ENCODE measurements around the gene FOSL2.

FOSL2 gene

GRCh38 chr2:28452534-28453081 is 60.0 kb downstream of the FOSL2 start:
- Histone ChIP-seq H3K9me3 (ENCODE audit: control insufficient read depth, low read length) (no peaks in the 10 kb centered on the region), H3K4me1 (ENCODE audit: control insufficient read depth, insufficient read depth, low read length, poor library complexity, severe bottlenecking) (peaks cover 11% of the 10 kb centered on the region), H3K27ac (ENCODE audit: low read depth, low read length, severe bottlenecking) (no peak overlapping the region), H3K36me3 (ENCODE audit: control insufficient read depth, insufficient read depth, low read length) (no peaks in the 10 kb centered on the region), H3K4me3 (ENCODE audit: extremely low read depth, insufficient read depth, low read length, poor library complexity, severe bottlenecking) (no peak overlapping the region)
- 42 to 57% methylated on average over 5 to 6 of the region's 7 CpGs for WGBS, 2 experiments (ENCODE audit: insufficient coverage in 2 of 2)

GRCh38 chr2:28453396-28453795 is 60.7 kb downstream of the FOSL2 start:
- Histone ChIP-seq H3K27ac (ENCODE audit: low read depth, low read length, severe bottlenecking) (no peak overlapping the region), H3K36me3 (ENCODE audit: control insufficient read depth, insufficient read depth, low read length) (no peaks in the 10 kb centered on the region), H3K4me1 (ENCODE audit: control insufficient read depth, insufficient read depth, low read length, poor library complexity, severe bottlenecking) (peaks cover 11% of the 10 kb centered on the region), H3K4me3 (ENCODE audit: extremely low read depth, insufficient read depth, low read length, poor library complexity, severe bottlenecking) (no peak overlapping the region), H3K9me3 (ENCODE audit: control insufficient read depth, low read length) (no peaks in the 10 kb centered on the region)
- WGBS, 2 experiments (ENCODE audit: insufficient coverage in 2 of 2): 94 to 100% methylated on average over 6 to 8 of the region's 8 CpGs

GRCh38 chr2:28454016-28454930 is 61.6 kb downstream of the FOSL2 start:
- no peaks in the 10 kb centered on the region for H3K9me3 ChIP-seq (ENCODE audit: control insufficient read depth, low read length)
- WGBS, 2 experiments (ENCODE audit: insufficient coverage in 2 of 2): 91 to 92% methylated on average over 13 to 14 of the region's 14 CpGs
- no peak overlapping the region for H3K27ac ChIP-seq (ENCODE audit: low read depth, low read length, severe bottlenecking)
- H3K36me3 ChIP-seq (ENCODE audit: control insufficient read depth, insufficient read depth, low read length): no peaks in the 10 kb centered on the region
- H3K4me1 ChIP-seq (ENCODE audit: control insufficient read depth, insufficient read depth, low read length, poor library complexity, severe bottlenecking): peaks cover 4% of the 10 kb centered on the region
- H3K4me3 ChIP-seq (ENCODE audit: extremely low read depth, insufficient read depth, low read length, poor library complexity, severe bottlenecking): no peak overlapping the region

- Histone ChIP-seq H3K4me1 (ENCODE audit: control insufficient read depth, insufficient read depth, low read length, poor library complexity, severe bottlenecking) (no peaks in the 10 kb centered on the region), H3K36me3 (ENCODE audit: control insufficient read depth, insufficient read depth, low read length) (no peaks in the 10 kb centered on the region), H3K9me3 (ENCODE audit: control insufficient read depth, low read length) (peaks cover 5% of the 10 kb centered on the region), H3K4me3 (ENCODE audit: extremely low read depth, insufficient read depth, low read length, poor library complexity, severe bottlenecking) (no peak overlapping the region), H3K27ac (ENCODE audit: low read depth, low read length, severe bottlenecking) (no peak overlapping the region)
- 95 to 96% methylated on average over 4 to 8 of the region's 10 CpGs for WGBS, 2 experiments (ENCODE audit: insufficient coverage in 2 of 2)
Measured at GRCh38 chr2:28457237-28457636, 64.6 kb downstream of the FOSL2 start.

GRCh38 chr2:28461056-28461455 is 68.4 kb downstream of the FOSL2 start:
- Histone ChIP-seq H3K27ac (ENCODE audit: low read depth, low read length, severe bottlenecking) (no peak overlapping the region), H3K4me1 (ENCODE audit: control insufficient read depth, insufficient read depth, low read length, poor library complexity, severe bottlenecking) (no peaks in the 10 kb centered on the region), H3K36me3 (ENCODE audit: control insufficient read depth, insufficient read depth, low read length) (no peaks in the 10 kb centered on the region), H3K4me3 (ENCODE audit: extremely low read depth, insufficient read depth, low read length, poor library complexity, severe bottlenecking) (no peak overlapping the region), H3K9me3 (ENCODE audit: control insufficient read depth, low read length) (peaks cover 9% of the 10 kb centered on the region)
- WGBS, 2 experiments (ENCODE audit: insufficient coverage in 2 of 2): 69 to 85% methylated on average over 2 of the region's 2 CpGs

- Histone ChIP-seq H3K27ac (ENCODE audit: low read depth, low read length, severe bottlenecking) (no peak overlapping the region), H3K36me3 (ENCODE audit: control insufficient read depth, insufficient read depth, low read length) (no peaks in the 10 kb centered on the region), H3K4me1 (ENCODE audit: control insufficient read depth, insufficient read depth, low read length, poor library complexity, severe bottlenecking) (no peaks in the 10 kb centered on the region), H3K9me3 (ENCODE audit: control insufficient read depth, low read length) (peaks cover 9% of the 10 kb centered on the region), H3K4me3 (ENCODE audit: extremely low read depth, insufficient read depth, low read length, poor library complexity, severe bottlenecking) (no peak overlapping the region)
Measured at GRCh38 chr2:28462122-28462521, 69.5 kb downstream of the FOSL2 start.

GRCh38 chr2:28463211-28463816 is 70.7 kb downstream of the FOSL2 start:
- Histone ChIP-seq H3K9me3 (ENCODE audit: control insufficient read depth, low read length) (peaks cover 9% of the 10 kb centered on the region), H3K4me3 (ENCODE audit: extremely low read depth, insufficient read depth, low read length, poor library complexity, severe bottlenecking) (no peak overlapping the region), H3K36me3 (ENCODE audit: control insufficient read depth, insufficient read depth, low read length) (no peaks in the 10 kb centered on the region), H3K4me1 (ENCODE audit: control insufficient read depth, insufficient read depth, low read length, poor library complexity, severe bottlenecking) (no peaks in the 10 kb centered on the region), H3K27ac (ENCODE audit: low read depth, low read length, severe bottlenecking) (no peak overlapping the region)
- WGBS, 2 experiments (ENCODE audit: insufficient coverage in 2 of 2): 66 to 70% methylated on average over 4 to 5 of the region's 6 CpGs

- Histone ChIP-seq H3K27ac (ENCODE audit: low read depth, low read length, severe bottlenecking) (no peak overlapping the region), H3K36me3 (ENCODE audit: control insufficient read depth, insufficient read depth, low read length) (no peaks in the 10 kb centered on the region), H3K4me1 (ENCODE audit: control insufficient read depth, insufficient read depth, low read length, poor library complexity, severe bottlenecking) (no peaks in the 10 kb centered on the region), H3K4me3 (ENCODE audit: extremely low read depth, insufficient read depth, low read length, poor library complexity, severe bottlenecking) (no peak overlapping the region), H3K9me3 (ENCODE audit: control insufficient read depth, low read length) (peaks cover 9% of the 10 kb centered on the region)
- 91 to 94% methylated on average over 3 to 4 of the region's 4 CpGs for WGBS, 2 experiments (ENCODE audit: insufficient coverage in 2 of 2)
Measured at GRCh38 chr2:28463893-28464292, 71.2 kb downstream of the FOSL2 start.

GRCh38 chr2:28465148-28465885 is 72.7 kb downstream of the FOSL2 start:
- 68 to 82% methylated on average over 3 to 4 of the region's 8 CpGs for WGBS, 2 experiments (ENCODE audit: insufficient coverage in 2 of 2)
- Histone ChIP-seq H3K4me3 (ENCODE audit: extremely low read depth, insufficient read depth, low read length, poor library complexity, severe bottlenecking) (no peak overlapping the region), H3K4me1 (ENCODE audit: control insufficient read depth, insufficient read depth, low read length, poor library complexity, severe bottlenecking) (no peaks in the 10 kb centered on the region), H3K36me3 (ENCODE audit: control insufficient read depth, insufficient read depth, low read length) (no peaks in the 10 kb centered on the region), H3K27ac (ENCODE audit: low read depth, low read length, severe bottlenecking) (no peak overlapping the region), H3K9me3 (ENCODE audit: control insufficient read depth, low read length) (peaks cover 9% of the 10 kb centered on the region)
